ENCODE measurements around the gene RXRA.

Gene RXRA

DNA sequence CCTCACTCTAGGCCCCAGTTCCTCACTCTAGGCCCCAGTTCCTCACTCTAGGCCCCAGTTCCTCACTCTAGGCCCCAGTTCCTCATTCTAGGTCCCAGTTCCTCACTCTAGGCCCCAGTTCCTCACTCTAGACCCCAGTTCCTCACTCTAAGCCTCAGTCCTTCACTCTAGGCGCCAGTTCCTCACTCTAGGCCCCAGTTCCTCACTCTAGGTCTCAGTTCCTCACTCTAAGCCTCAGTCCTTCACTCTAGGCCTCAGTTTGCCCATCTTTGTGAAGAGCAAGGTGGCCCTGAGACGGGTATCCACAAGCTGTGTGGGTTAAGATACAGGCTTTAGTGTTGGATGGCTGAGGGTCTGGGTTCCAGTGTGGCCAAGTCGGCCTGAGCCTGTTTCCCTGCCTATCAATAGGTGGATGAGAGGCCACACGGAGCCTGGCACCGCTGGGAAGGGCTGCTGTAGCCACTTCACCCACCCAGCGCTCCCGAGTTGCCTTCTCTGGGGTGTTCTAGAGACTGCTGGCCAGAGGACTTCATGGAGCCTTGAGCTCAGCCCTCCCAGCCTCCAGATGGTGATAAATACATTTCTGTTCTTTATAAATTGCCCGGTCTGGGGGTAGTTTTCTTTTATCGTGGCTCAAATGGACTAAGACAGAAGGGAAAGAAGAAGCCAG lies 150.2 kb downstream of the RXRA start:
- Histone ChIP-seq H2AK5ac (ENCODE audit: low read length, severe bottlenecking) (no peak overlapping the region), H3K27me3 (ENCODE audit: control insufficient read depth in 1 of 2, insufficient read depth in 1 of 2, low read length in 2 of 2) (no peaks in the 10 kb centered on the region), H2BK15ac (ENCODE audit: low read depth, poor library complexity, severe bottlenecking) (no peak overlapping the region), H3K4me1 (ENCODE audit: control insufficient read depth, insufficient read depth, low read depth, low read length) (peaks cover 21% of the 10 kb centered on the region), H4K8ac (ENCODE audit: low read length) (peak overlapping the region; percentile 81), H2BK120ac (ENCODE audit: low read depth, low read length) (no peak overlapping the region), H3K4me3 (ENCODE audit: insufficient read depth in 1 of 2, low read depth in 1 of 2, low read length in 2 of 2) (no peak overlapping the region), H2BK12ac (ENCODE audit: low read length in 2 of 2) (peak overlapping the region; percentile 11 to 22), H3K27ac (ENCODE audit: low read length, poor library complexity, severe bottlenecking) (no peak overlapping the region), H2AFZ (ENCODE audit: low read depth, low read length) (no peak overlapping the region), H3K36me3 (ENCODE audit: control insufficient read depth in 1 of 2, insufficient read depth in 2 of 2, low read depth in 1 of 2, low read length in 2 of 2) (no peaks in the 10 kb centered on the region), H3K79me1 (replicated peaks; ENCODE audit: low read length, poor library complexity, severe bottlenecking) (no peaks in the 10 kb centered on the region), H3K9me3 (ENCODE audit: control insufficient read depth, low read length) (no peaks in the 10 kb centered on the region), H4K91ac (ENCODE audit: low read length) (peak overlapping the region; percentile 44), H3K9ac (ENCODE audit: low read length) (no peak overlapping the region), H3K18ac (ENCODE audit: low read depth in 1 of 2, low read length in 2 of 2) (peak overlapping the region; percentile 2 to 13), H3K4me2 (ENCODE audit: low read length, poor library complexity, severe bottlenecking) (no peak overlapping the region), H3K23ac (ENCODE audit: low read length in 2 of 2) (no peak overlapping the region), H3K4ac (ENCODE audit: low read depth in 1 of 2, low read length in 2 of 2) (no peak overlapping the region), H2BK5ac (ENCODE audit: low read depth, low read length, poor library complexity, severe bottlenecking) (no peak overlapping the region), H3K14ac (ENCODE audit: low read length in 2 of 2) (no peak overlapping the region)
- DNase-seq = no peak
- 97% methylated on average over 9 of the region's 9 CpGs for WGBS

DNA sequence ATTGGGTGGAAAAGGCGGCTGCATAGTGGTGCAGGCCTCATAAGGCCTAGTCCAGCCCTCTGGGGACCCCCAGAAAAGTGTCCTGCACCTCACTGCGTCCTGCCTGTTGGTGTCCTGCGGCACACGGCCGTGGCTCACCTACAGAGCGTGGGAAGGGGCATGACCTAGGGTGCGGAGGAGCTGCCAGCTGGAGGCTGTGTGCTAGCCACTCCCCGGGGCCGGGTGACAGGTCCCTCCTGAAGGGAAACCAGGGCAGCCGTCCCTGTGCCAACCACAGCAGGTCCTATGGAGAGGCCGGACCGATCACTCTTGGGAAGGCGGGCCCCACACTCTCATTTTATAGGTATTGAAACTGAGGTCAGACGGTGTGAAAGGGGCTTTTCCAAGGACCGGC lies 150.7 kb downstream of the RXRA start:
- no peak overlapping the region for H2AK5ac ChIP-seq (ENCODE audit: low read length, severe bottlenecking)
- no peaks in the 10 kb centered on the region for H3K36me3 ChIP-seq (ENCODE audit: control insufficient read depth in 1 of 2, insufficient read depth in 2 of 2, low read depth in 1 of 2, low read length in 2 of 2)
- H2AFZ ChIP-seq (ENCODE audit: low read depth, low read length) = no peak overlapping the region
- no peaks in the 10 kb centered on the region for H3K27me3 ChIP-seq (ENCODE audit: control insufficient read depth in 1 of 2, insufficient read depth in 1 of 2, low read length in 2 of 2)
- no peak overlapping the region for H3K4ac ChIP-seq (ENCODE audit: low read depth in 1 of 2, low read length in 2 of 2)
- no peak overlapping the region for H3K4me3 ChIP-seq (ENCODE audit: insufficient read depth in 1 of 2, low read depth in 1 of 2, low read length in 2 of 2)
- H3K14ac ChIP-seq (ENCODE audit: low read length in 2 of 2) = no peak overlapping the region
- no peak overlapping the region for H3K9ac ChIP-seq (ENCODE audit: low read length)
- H4K91ac ChIP-seq (ENCODE audit: low read length) = peak overlapping the region; percentile 44
- no peak overlapping the region for H3K27ac ChIP-seq (ENCODE audit: low read length, poor library complexity, severe bottlenecking)
- H2BK5ac ChIP-seq (ENCODE audit: low read depth, low read length, poor library complexity, severe bottlenecking) = no peak overlapping the region
- no peak overlapping the region for H4K8ac ChIP-seq (ENCODE audit: low read length)
- H3K79me1 ChIP-seq (replicated peaks; ENCODE audit: low read length, poor library complexity, severe bottlenecking) = no peaks in the 10 kb centered on the region
- 96% methylated on average over 15 of the region's 15 CpGs for WGBS
- H3K23ac ChIP-seq (ENCODE audit: low read length in 2 of 2) = no peak overlapping the region
- H3K9me3 ChIP-seq (ENCODE audit: control insufficient read depth, low read length) = no peaks in the 10 kb centered on the region
- no peak for DNase-seq
- H3K4me1 ChIP-seq (ENCODE audit: control insufficient read depth, insufficient read depth, low read depth, low read length) = peaks cover 21% of the 10 kb centered on the region
- no peak overlapping the region for H3K18ac ChIP-seq (ENCODE audit: low read depth in 1 of 2, low read length in 2 of 2)
- H3K4me2 ChIP-seq (ENCODE audit: low read length, poor library complexity, severe bottlenecking) = no peak overlapping the region
- peak overlapping the region in 1 of 2 experiments; percentile 74 for H2BK12ac ChIP-seq (ENCODE audit: low read length in 2 of 2)
- H2BK120ac ChIP-seq (ENCODE audit: low read depth, low read length) = no peak overlapping the region
- peak overlapping the region; percentile 6 for H2BK15ac ChIP-seq (ENCODE audit: low read depth, poor library complexity, severe bottlenecking)

DNA sequence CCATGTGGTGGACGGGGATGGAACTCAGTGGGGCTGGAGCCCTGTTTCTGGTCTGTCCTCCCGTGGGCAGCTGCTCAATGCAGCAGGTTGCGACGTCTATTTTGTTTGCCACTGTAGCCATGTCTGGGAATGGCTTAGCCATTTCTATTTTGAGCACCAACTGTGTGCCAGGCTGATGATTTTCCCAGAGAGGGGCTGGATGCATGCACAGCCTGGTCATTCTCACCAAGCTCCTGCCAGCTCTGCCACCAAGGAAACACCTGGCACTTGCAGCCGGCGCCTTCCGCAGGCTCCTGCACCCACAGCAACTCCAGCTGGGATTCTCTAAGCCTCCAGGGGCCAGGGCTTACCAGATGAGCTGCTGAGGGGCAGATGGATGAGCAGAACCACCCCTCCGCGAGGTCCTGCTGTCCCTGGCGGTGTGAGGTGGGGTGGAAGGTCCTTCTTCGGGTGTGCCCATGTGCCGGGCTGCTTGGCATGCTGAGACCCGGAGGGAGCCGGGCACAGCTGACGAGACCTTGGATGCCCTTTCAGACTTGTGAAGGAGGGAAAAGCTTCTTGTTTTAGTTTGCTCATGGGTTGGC lies 151.2 kb downstream of the RXRA start:
- no peaks in the 10 kb centered on the region for H3K36me3 ChIP-seq (ENCODE audit: control insufficient read depth in 1 of 2, insufficient read depth in 2 of 2, low read depth in 1 of 2, low read length in 2 of 2)
- no peak overlapping the region for H3K4me2 ChIP-seq (ENCODE audit: low read length, poor library complexity, severe bottlenecking)
- no peak overlapping the region for H2AFZ ChIP-seq (ENCODE audit: low read depth, low read length)
- H4K91ac ChIP-seq (ENCODE audit: low read length) = peak overlapping the region; percentile 18
- H2BK5ac ChIP-seq (ENCODE audit: low read depth, low read length, poor library complexity, severe bottlenecking) = no peak overlapping the region
- no peak overlapping the region for H3K23ac ChIP-seq (ENCODE audit: low read length in 2 of 2)
- H3K9me3 ChIP-seq (ENCODE audit: control insufficient read depth, low read length) = no peaks in the 10 kb centered on the region
- no peaks in the 10 kb centered on the region for H3K27me3 ChIP-seq (ENCODE audit: control insufficient read depth in 1 of 2, insufficient read depth in 1 of 2, low read length in 2 of 2)
- H3K79me1 ChIP-seq (replicated peaks; ENCODE audit: low read length, poor library complexity, severe bottlenecking) = no peaks in the 10 kb centered on the region
- peak overlapping the region in 1 of 2 experiments; percentile 55 for H3K18ac ChIP-seq (ENCODE audit: low read depth in 1 of 2, low read length in 2 of 2)
- no peak overlapping the region for H2BK120ac ChIP-seq (ENCODE audit: low read depth, low read length)
- no peak overlapping the region for H3K9ac ChIP-seq (ENCODE audit: low read length)
- H3K14ac ChIP-seq (ENCODE audit: low read length in 2 of 2) = no peak overlapping the region
- H3K4ac ChIP-seq (ENCODE audit: low read depth in 1 of 2, low read length in 2 of 2) = peak overlapping the region in 1 of 2 experiments; percentile 15
- 96% methylated on average over 15 of the region's 15 CpGs for WGBS
- no peak overlapping the region for H3K27ac ChIP-seq (ENCODE audit: low read length, poor library complexity, severe bottlenecking)
- H2BK15ac ChIP-seq (ENCODE audit: low read depth, poor library complexity, severe bottlenecking) = no peak overlapping the region
- no peak overlapping the region for H4K8ac ChIP-seq (ENCODE audit: low read length)
- no peak overlapping the region for H3K4me3 ChIP-seq (ENCODE audit: insufficient read depth in 1 of 2, low read depth in 1 of 2, low read length in 2 of 2)
- no peak for DNase-seq
- no peak overlapping the region for H2BK12ac ChIP-seq (ENCODE audit: low read length in 2 of 2)
- H2AK5ac ChIP-seq (ENCODE audit: low read length, severe bottlenecking) = no peak overlapping the region
- peaks cover 21% of the 10 kb centered on the region for H3K4me1 ChIP-seq (ENCODE audit: control insufficient read depth, insufficient read depth, low read depth, low read length)

DNA sequence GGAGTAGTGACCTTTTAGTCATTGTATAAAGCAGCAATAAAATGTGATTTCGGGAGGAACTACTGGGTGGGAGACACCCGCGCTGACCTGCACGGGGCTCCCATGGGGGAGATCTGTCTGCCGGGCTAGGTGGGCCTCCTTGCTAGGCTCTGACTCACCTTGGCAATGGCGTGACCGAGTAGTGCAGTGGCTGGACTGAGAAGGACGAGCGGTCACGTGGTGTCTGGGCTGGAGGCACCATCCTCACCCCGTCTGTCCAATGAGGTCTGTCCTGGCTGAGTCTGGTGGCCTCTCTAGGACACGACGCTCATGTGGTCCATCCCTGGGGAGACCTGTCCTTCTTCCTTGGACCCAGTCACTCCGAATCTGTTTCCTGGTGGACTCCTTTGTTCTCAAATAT lies 151.7 kb downstream of the RXRA start:
- Histone ChIP-seq H2BK12ac (ENCODE audit: low read length in 2 of 2) (peak overlapping the region; percentile 49 to 59), H3K4me1 (ENCODE audit: control insufficient read depth, insufficient read depth, low read depth, low read length) (peaks cover 21% of the 10 kb centered on the region), H4K8ac (ENCODE audit: low read length) (no peak overlapping the region), H3K4me3 (ENCODE audit: insufficient read depth in 1 of 2, low read depth in 1 of 2, low read length in 2 of 2) (no peak overlapping the region), H4K91ac (ENCODE audit: low read length) (no peak overlapping the region), H3K4me2 (ENCODE audit: low read length, poor library complexity, severe bottlenecking) (no peak overlapping the region), H3K27me3 (ENCODE audit: control insufficient read depth in 1 of 2, insufficient read depth in 1 of 2, low read length in 2 of 2) (peaks cover 0 to 2% of the 10 kb centered on the region in 2 experiments), H2AK5ac (ENCODE audit: low read length, severe bottlenecking) (no peak overlapping the region), H2AFZ (ENCODE audit: low read depth, low read length) (no peak overlapping the region), H2BK15ac (ENCODE audit: low read depth, poor library complexity, severe bottlenecking) (no peak overlapping the region), H3K4ac (ENCODE audit: low read depth in 1 of 2, low read length in 2 of 2) (peak overlapping the region in 1 of 2 experiments; percentile 35), H3K9me3 (ENCODE audit: control insufficient read depth, low read length) (no peaks in the 10 kb centered on the region), H3K79me1 (replicated peaks; ENCODE audit: low read length, poor library complexity, severe bottlenecking) (no peaks in the 10 kb centered on the region), H3K9ac (ENCODE audit: low read length) (no peak overlapping the region), H3K18ac (ENCODE audit: low read depth in 1 of 2, low read length in 2 of 2) (no peak overlapping the region), H2BK5ac (ENCODE audit: low read depth, low read length, poor library complexity, severe bottlenecking) (no peak overlapping the region), H3K36me3 (ENCODE audit: control insufficient read depth in 1 of 2, insufficient read depth in 2 of 2, low read depth in 1 of 2, low read length in 2 of 2) (no peaks in the 10 kb centered on the region), H3K23ac (ENCODE audit: low read length in 2 of 2) (no peak overlapping the region), H3K27ac (ENCODE audit: low read length, poor library complexity, severe bottlenecking) (no peak overlapping the region), H2BK120ac (ENCODE audit: low read depth, low read length) (no peak overlapping the region), H3K14ac (ENCODE audit: low read length in 2 of 2) (no peak overlapping the region)
- no peak for DNase-seq
- 92% methylated on average over 14 of the region's 14 CpGs for WGBS

Data from mesenchymal stem cell (in vitro differentiated cells and primary cell).